Testis (tissue), 3 donors: ENCODE results near the gene SIPA1L3. TPM values are rescaled to one million over a fixed set of nuclear protein-coding genes. Genes with fewer than 3 reads are reported as not detected.

Experiments
- DNase-seq: peaks from one replicate; pipeline ENCODE4 v3.0.0-alpha.2; 2019
- H3K27ac ChIP-seq, 2 donors: fragments of 200-600 bp; sonication (generic); one replicate each; pipeline ENCODE4 v1.5.1; 2019
- H3K27me3 ChIP-seq: fragments of 200-600 bp; sonication (generic); one replicate; pipeline ENCODE4 v1.5.1; 2019
- H3K36me3 ChIP-seq: fragments of 200-600 bp; sonication (generic); one replicate; pipeline ENCODE4 v1.5.1; 2017; ENCODE audit warnings: low read depth; ENCODE audit errors: missing control alignments
- H3K4me1 ChIP-seq: fragments of 200-600 bp; sonication (generic); one replicate; pipeline ENCODE4 v1.5.1; 2019
- H3K4me3 ChIP-seq, 2 donors: fragments of 200-600 bp; sonication (generic); one replicate each; pipeline ENCODE4 v1.5.1; 2017 to 2019
- H3K9me3 ChIP-seq: fragments of 200-600 bp; sonication (generic); one replicate; pipeline ENCODE4 v1.5.1; 2017
- POLR2A ChIP-seq: fragments of 450-650 bp; IDR thresholded peaks from one replicate; pipeline ENCODE4 v1.6.1; 2017; ENCODE audit warnings: antibody characterized with exemption, mild to moderate bottlenecking, moderate library complexity
- WGBS, 2 donors: methylation state at CpG; one replicate each; pipeline ENCODE4 v1.1.5; 2018; 5-methylcytosine and 5-hydroxymethylcytosine counted together
- intact Hi-C: fragments of 100-400 bp; cut with DNase I; formaldehyde crosslinking; loops from one replicate; pipeline ENCODE4 v1.15.1; 2023; ENCODE audit warnings: low total_unique reads
- polyA plus RNA-seq: library from polyadenylated mRNA; stranded (reverse); fragments of 350-450 nt; fragmentation: Illumina TruSeq; extraction: RNeasy Lipid Tissue Mini Kit (QIAGEN cat#74804); gene quantifications from one replicate; pipeline ENCODE4 v1.2.3, GENCODE V29; 2014; ENCODE audit warnings: low read depth, low replicate concordance; ENCODE audit not compliant: insufficient read depth
- total RNA-seq, 2 donors: library from RNA; depleted of rRNA; stranded (reverse); fragments of >200 nt; gene quantifications; one replicate each; pipeline ENCODE4 v1.2.3, GENCODE V29; 2016
- TF ChIP-seq, protein P1 (sequence below), 3 experiments: fragments of 450-650 bp in 2 of 3; fragments of 200-600 bp in 1 of 3; sonication (generic) in 1 of 3; IDR thresholded peaks; one replicate each; pipeline ENCODE4 v1.5.1; 2016 to 2019; ENCODE audit warnings: antibody characterized with exemption in 3 of 3, mild to moderate bottlenecking in 2 of 3, moderate library complexity in 1 of 3

Gene SIPA1L3
- total and polyA plus RNA-seq, 3 donors from 2014 or later = 21.1 to 47.6 (median 43.7) TPM

DNA sequence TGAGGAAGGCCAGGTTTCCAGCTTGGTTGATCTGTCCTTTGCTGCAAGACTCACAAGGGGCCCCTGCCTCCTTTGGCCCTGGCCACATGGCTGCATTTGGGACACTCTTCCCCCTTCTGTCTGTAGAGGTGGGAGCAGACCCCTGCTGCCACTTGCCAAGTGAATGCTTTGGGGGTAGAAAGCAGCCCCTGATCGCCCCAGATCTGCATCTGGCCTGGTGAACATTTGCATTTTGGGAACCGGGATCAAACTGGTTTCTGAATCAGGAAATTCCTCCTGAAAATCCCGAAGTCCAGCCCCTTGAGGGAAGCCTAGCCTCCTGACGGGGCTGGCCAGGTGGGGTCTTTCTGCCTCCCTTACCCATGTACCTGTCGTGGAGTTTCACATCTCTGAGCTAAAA is 302.1 kb downstream of the SIPA1L3 start:
- H3K4me1 ChIP-seq = peaks cover 22% of the 10 kb centered on the region
- no peaks in the 10 kb centered on the region for H3K9me3 ChIP-seq
- DNase-seq = no peak
- peak overlapping the region in 1 of 2 donors; percentile 17 for H3K4me3 ChIP-seq
- H3K36me3 ChIP-seq = no peaks in the 10 kb centered on the region
- WGBS, 2 donors = 36 to 60% methylated on average over 1 to 5 of the region's 5 CpGs
- no peaks in the 10 kb centered on the region for H3K27me3 ChIP-seq
- no peak for TF ChIP-seq POLR2A
- TF ChIP-seq, protein P1, sequence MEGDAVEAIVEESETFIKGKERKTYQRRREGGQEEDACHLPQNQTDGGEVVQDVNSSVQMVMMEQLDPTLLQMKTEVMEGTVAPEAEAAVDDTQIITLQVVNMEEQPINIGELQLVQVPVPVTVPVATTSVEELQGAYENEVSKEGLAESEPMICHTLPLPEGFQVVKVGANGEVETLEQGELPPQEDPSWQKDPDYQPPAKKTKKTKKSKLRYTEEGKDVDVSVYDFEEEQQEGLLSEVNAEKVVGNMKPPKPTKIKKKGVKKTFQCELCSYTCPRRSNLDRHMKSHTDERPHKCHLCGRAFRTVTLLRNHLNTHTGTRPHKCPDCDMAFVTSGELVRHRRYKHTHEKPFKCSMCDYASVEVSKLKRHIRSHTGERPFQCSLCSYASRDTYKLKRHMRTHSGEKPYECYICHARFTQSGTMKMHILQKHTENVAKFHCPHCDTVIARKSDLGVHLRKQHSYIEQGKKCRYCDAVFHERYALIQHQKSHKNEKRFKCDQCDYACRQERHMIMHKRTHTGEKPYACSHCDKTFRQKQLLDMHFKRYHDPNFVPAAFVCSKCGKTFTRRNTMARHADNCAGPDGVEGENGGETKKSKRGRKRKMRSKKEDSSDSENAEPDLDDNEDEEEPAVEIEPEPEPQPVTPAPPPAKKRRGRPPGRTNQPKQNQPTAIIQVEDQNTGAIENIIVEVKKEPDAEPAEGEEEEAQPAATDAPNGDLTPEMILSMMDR (IDR thresholded peaks at IDR 0.05) = no peak
- H3K27ac ChIP-seq = peak overlapping the region; percentile 79 to 90
- intact Hi-C loops = no loop called here

DNA sequence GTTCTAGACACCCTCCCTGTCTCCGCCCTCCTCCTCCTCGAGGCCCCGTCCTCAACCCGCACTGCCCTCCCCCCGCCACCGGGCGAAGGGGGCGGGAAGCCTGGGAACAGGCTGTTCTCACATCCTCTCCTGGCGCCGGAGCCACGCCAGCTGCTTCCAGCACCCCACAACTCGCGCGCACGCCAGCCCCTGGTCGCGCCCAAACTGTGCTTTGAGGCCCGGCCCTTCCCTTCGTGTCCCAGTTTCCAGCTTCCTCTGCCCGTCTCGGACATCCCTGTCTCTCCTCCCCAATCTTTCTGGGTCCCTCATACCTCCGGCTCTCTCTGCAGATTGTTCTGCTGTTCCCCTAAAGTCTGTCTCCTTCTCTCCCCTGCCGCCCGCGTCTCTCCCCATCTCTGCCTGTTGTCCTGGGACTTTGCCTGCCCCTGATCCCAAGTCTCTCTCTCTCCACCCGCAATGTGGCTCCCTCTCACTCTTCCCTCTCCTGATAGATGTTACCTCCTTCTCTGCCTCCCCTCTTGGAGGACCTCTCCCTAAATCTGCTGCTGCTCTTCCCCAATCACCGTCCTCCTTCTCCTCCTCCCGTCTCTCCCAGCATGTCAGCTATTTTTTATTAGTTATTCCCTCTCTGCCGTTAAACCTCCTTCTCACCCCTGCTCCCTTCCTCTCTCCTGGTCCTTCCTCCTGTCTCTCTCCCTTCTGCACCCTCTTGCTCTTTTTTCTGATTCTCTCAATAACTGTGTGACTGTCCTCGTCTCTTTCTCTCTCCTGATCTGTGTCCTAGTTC is 302.9 kb downstream of the SIPA1L3 start:
- Histone ChIP-seq H3K27me3 (no peaks in the 10 kb centered on the region), H3K36me3 (no peaks in the 10 kb centered on the region), H3K4me1 (peaks cover 22% of the 10 kb centered on the region), H3K9me3 (no peaks in the 10 kb centered on the region), H3K27ac (peak overlapping the region; percentile 79 to 90), H3K4me3 (peak overlapping the region in 1 of 2 donors; percentile 17)
- intact Hi-C loops = no loop called here
- no peak for TF ChIP-seq POLR2A
- TF ChIP-seq, protein P1 (IDR thresholded peaks at IDR 0.05) = peak in 1 of 3 experiments; percentile 6
- peak; percentile 89 for DNase-seq
- WGBS, 2 donors = 3 to 4% methylated on average over 30 of the region's 30 CpGs

DNA sequence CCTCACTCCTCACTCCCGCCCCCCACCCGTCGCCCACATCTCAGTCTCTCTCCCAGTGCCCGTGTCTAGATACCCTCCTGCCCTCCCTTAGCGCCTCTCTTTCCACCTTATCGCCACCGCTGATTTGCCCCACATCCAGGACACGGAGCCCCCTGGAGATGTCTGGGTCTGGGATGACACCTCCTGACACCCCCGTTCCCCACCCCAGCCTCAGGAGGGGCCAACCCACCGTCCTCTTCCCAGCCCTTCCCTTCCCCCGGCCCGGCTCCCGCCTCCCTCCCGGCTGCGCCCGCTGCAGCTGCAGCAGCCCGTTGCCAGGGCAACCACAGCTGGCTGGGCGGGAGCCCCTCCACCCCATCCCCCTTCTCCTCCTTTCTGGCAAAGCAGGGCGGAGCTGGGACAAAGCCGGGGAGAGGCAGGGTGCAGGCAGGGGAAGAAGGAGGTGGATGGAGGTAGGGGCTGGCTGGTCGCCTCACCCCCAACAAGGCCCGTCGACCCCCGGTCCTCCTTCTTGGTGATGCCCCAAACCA is 303.5 kb downstream of the SIPA1L3 start:
- intact Hi-C loops = no loop called here
- Histone ChIP-seq H3K9me3 (no peaks in the 10 kb centered on the region), H3K27me3 (no peaks in the 10 kb centered on the region), H3K4me3 (peak overlapping the region; percentile 18 to 39), H3K27ac (peak overlapping the region; percentile 79 to 90), H3K36me3 (no peaks in the 10 kb centered on the region), H3K4me1 (peaks cover 22% of the 10 kb centered on the region)
- peak; percentile 76 for DNase-seq
- 3 to 6% methylated on average over 24 of the region's 24 CpGs for WGBS, 2 donors
- TF ChIP-seq, protein P1 (IDR thresholded peaks at IDR 0.05) = no peak
- TF ChIP-seq POLR2A = no peak

DNA sequence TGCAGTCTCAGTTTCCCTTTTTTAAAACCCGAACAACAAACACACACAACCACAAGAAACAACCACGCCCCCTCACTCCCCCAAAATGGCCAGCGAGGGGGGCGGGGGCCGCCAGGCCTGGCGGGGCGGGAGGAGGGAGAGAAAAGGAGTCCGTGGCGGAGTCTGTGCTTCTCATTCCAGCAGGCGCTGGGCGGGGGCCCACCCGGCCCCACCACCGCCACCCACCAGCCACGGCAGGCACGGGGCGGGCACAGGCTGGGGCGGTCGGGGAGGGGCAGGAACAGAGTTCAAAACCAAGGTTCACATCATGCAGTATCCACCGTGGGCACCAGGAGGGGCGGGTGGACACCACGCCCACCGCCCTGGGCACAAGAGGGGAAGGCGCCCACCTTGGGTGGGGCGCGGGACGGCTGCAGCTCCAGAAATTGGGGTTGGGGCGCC is 304.2 kb downstream of the SIPA1L3 start:
- Histone ChIP-seq H3K36me3 (no peaks in the 10 kb centered on the region), H3K4me1 (peaks cover 22% of the 10 kb centered on the region), H3K9me3 (no peaks in the 10 kb centered on the region), H3K4me3 (peak overlapping the region; percentile 18 to 39), H3K27me3 (no peaks in the 10 kb centered on the region), H3K27ac (peak overlapping the region; percentile 79 to 90)
- DNase-seq = no peak
- WGBS, 2 donors = 13 to 17% methylated on average over 3 to 26 of the region's 27 CpGs
- TF ChIP-seq, protein P1 (IDR thresholded peaks at IDR 0.05) = no peak
- TF ChIP-seq POLR2A = no peak
- intact Hi-C loops = no loop called here
